Effector CD4-positive, alpha-beta T cell (primary cell): ENCODE data around the gene MBL2.

Experiments
- DNase-seq: peaks from one replicate; pipeline ENCODE4 v3.0.0-alpha.2; 2020

Gene MBL2

DNA sequence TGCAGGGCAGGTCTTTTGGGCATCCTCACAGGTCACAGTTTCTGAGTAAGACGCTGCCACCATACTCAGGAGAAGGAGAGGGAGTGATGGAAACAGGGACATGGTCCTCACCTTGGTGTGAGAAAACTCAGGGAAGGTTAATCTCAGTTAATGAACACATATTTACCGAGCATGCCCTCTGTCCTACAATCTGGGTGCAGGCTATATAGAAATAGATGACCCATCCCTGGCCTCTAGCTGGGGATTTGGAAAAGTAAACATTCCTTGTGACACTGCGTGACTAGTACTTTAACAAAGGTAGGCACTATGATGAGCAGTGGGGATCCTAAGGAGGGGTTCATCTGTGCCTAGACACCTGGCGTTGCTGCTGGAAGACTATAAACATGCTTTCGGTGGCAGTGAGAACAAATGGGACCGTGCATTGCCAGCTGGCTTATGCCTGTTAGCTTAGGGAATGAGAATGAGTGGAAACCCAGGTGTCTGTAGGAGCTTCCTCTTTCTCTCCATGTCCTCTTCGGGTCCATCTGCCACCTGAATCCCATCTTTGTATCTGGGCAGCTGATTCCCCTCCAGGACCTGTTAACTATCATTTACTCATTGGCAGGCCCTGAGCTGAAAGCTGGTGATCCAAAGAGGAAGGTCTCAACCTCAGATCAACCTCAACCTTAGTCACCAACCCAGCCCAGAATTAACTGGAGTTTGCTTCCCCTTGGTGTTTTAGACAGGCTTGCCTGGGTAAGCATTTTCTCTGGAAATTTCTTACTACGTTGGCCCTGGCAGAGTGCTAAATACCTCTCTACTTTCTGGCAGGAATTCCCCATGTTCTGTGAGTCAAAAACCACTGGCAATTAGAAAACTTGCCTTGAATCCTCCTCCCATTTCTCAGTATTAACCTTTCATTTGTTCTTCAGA, 794 bp downstream of the MBL2 start:
- DNase-seq = no peak

DNA sequence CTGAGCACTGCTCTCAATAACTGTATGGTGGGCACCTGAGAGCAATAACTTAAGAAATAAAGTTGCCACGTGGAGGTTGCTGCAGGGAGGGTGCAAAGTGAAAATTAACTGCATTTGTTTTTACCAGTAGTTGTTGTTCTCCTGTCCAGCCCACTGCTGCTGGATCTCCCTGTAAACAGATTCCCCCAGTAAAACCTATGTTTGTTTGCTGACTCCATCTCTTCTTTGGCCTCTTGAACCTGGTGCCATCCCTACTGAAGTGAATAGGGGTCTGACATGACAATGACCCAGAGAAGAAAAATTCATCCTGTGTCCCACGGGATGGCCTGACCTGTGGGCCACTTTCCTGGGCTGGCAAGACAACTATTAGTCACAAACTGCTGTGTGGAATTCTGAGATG, 1.7 kb downstream of the MBL2 start:
- no peak for DNase-seq

DNA sequence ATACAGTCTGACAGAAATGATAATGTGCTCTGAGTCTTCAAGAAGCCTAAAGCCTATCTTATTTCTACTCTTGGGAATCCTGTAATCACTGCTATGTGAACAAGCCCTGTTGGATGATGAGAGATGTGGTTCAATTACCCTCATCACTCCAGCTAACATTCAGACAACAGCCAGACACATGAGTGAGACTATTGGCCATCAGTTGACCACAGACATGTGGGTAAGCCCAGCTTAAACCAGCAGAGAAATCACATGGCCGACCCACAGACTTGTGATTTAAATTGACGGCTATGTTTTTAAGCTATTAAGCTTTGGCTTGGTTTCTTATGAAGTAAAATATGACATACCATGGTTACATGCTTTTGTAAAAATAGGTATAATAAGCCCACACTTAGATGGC, 2.6 kb downstream of the MBL2 start:
- no peak for DNase-seq

DNA sequence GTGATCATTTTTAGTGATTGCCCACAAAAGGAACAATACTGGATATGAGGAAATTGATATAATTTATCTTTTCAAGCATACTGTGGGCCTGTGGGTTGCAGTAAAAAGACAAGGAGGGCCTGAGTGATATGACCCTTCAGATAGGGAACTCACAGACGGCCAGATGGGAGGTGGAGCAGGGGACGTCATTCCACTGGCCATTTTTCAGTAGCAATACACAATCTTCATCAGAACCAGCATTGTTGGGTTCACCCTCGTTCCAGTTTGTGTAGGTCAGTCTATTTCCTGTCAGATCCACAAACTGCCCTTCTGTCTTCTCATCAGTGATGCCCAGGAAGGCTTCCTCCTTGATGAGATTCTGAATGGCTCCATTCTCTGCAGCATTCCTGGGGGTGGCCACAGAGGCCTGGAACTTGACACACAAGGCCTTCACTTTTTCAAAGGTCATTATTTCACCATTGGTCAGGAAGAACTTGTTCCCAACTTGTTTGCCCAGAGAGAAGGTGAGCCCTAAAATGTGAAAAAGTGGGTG, 4.5 kb downstream of the MBL2 start:
- DNase-seq = no peak

DNA sequence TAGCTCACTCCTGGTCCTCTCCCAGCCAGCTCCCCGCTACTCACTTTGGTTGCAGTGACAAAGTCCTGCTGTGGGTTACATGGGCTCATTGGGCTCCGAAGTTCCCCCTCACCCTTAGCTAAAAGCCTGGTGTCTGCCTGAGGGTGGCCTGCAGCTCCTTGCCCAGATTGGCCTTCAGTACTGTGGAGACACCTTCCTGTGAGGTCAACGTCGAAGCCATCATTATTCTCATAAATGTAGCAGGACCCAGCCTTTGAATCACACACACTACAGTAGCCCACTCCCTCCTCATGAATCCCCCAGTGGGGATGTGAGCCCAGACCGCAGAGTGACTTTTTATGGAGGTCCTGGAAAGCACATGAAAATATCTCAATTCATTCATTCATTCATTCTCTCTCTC, 10.5 kb downstream of the MBL2 start:
- no peak for DNase-seq

DNA sequence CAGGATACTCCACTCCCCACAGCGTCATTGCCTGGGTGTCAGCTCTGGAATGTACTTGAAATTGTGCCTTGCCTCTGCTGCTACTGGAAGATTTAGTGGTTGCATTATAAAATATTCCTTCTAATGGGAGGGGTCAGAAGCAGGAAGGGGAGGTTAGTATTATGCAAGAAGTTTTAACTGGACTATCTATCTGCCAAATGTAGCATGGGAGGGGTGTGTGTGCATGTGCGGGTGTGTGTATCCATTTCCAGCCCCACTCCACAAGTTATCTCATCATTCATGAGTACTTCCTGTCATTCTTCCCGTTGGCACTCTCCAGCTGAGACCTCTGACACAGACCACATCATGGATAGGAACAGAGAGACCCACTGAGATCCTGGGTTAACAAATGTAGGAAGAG, 13.4 kb downstream of the MBL2 start:
- DNase-seq = no peak

DNA sequence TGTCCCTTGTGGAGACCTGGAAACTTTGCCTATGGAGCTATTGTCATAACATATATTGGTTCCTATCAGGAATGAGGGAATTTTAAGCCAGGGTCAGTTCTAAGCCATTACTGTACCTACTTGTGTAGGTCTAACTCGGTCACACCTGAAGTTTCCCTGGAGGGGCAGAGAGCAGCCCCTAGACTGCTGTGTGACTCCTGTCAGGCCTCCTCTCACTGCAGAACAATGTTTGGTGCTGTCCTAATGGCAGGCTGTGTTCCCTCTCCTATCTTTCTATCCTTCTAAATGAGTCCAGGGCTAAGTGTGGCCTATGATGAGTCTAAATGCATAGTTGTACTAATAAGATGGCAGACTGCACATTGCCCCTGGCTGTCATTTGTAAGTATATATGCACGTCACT, 14.2 kb downstream of the MBL2 start:
- no peak for DNase-seq

DNA sequence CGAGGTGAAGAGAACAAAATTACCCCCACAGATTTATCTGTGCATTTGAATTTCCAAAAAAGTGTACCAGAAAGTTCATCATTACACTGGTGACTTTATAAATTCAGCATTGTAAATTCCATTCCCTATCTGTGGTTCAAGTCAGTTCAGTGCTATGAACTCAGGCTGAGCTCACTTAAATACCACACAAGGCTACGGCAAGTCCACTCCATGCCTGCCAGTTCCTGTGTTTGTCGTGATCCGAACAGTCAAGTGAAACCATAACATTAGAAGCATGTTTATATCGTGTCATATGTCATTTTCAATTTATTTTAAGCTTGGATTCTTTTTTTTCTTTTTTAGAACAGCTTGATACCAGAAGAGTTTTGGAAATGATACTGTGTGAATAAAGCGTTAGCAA, 14.8 kb downstream of the MBL2 start:
- no peak for DNase-seq

DNA sequence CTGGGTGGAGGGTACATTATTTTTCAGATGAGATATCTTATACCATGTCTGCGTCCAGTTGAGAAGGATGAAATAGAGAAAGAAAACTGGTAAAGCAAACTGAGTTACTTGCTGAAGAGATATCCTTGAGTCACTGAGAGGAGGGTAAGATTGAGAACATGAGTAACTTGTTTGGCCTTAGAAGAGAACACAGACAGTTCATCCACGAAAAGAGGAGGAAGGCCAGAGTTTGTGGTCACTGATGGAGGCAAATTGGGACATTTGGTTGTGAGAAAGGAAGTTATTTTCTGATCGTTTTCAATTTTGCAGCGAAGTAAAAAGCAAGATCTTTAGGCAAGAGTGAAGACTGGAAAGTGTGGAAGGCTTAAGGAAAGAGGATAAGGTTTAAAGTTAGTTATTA, 15.6 kb downstream of the MBL2 start:
- DNase-seq = no peak

DNA sequence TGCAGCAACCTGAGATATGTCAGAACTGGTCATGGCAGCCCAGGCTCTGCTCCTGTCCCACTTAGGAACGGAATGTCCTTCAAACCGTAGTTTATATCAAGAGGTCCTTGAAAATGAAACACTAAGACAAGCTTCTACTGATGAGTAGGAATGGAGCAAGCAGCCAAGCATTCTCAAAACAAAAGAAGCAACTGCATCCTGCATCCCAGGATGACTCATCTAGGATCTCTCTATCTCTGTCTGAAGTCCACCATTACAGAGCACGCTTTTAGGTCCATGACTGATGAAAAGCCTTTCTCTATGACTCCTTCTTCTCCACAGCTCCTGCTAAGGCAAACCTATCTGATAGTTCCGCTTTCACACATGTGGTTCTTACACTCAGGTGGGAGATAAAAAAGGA, 16.3 kb downstream of the MBL2 start:
- DNase-seq = no peak

DNA sequence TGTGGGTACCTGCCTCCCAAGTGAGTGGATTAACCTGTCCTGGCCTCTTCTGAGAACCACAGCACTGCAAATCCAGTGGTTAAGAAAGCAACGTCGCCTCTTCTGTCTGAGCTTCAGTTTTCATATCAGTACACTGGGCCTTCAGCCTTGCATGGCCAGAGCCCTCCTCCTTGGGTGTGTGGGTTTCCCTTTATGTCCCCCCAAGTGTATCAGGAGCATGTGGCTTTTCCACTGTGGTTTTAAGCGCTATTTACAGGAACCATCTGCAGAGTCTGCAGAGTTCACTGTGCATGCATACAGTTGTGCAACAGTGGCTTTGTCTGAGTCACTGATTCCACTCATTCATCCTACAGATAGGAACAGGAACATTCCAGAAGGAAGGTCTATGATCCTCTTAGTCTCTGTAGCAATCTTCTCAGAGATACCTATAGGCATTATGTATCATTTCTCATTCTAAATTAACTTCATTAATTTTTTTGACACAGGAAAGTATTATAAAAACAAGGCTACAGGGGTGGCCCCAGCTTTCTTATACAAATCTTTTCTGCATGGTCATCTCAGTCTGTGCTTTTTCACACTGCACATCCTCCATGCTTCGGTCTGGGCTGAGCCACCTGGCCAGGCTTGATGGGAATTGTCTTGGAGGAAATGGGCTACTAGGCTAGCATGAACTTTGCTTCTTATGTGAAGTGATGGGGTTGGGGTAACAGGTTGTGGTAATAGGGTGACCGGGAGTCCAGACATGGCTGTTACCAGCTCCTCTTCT, 17.1 kb downstream of the MBL2 start:
- no peak for DNase-seq

DNA sequence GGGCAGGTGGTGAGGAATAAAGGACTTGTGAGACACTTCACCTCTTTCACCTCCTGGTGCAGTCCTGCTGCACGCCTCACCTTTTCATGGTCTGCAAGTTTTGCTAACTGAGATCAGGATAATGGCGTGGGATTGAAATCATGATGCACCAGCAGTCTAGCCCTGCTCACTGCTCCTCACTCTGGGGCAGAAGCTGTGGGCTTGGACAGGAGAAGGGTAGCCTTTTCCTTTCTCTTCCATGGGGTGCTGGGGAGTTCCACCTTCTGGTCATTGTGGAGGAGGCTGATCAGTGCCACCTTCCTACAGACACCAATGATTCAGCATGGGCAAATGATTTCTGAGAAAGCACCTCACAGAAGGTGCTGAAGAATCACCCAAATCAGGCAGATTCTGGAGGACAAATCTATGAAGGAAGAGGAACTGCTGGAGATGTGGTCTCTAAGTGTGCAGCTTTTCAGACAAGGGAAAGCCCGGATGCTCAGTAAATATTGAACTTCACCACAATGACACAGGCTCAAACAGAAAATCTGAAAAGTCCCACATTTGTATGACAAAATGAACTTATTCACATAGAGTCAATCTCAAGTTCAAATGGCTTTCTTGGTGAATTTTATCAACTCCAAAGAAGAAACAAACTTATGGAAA, 19.7 kb downstream of the MBL2 start:
- DNase-seq = no peak

DNA sequence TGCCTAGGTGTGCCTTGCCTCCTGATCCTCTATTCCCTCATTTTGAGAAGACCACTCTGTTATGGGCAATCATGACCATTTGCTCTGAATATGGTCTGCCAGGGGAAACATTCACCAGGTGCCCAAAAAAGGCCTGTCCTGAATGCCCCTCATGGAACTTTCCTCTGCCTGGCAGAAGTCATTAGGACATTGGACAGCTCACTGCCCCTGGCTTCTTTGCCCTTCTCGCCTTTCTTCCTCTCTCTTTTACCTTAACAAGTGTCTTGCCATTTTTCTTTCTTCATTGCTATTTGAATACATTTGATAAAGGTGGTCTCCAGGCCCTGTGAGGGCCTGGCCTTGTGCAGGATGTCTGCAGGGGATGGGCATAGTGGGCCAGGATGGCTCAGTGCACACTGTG, 20.3 kb downstream of the MBL2 start:
- no peak for DNase-seq

DNA sequence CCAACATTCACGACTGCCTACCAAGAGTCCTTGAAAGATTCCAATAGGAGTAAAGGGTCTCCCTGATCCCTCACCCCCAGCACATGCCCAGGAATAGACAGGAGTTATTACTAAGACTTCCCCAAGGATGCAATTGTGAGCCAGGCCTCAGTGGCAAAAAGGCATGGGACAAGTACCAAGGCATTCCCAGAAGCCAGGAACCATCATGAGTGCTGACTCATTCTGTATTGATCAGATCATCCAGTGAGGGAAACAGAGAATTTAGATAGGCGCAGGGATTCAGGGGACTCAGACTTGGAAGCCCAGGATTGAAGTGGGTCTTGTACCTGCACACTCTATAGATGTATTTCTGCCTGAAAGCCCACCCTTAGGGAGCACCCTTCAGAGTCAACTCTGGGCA, 21.2 kb downstream of the MBL2 start:
- no peak for DNase-seq

DNA sequence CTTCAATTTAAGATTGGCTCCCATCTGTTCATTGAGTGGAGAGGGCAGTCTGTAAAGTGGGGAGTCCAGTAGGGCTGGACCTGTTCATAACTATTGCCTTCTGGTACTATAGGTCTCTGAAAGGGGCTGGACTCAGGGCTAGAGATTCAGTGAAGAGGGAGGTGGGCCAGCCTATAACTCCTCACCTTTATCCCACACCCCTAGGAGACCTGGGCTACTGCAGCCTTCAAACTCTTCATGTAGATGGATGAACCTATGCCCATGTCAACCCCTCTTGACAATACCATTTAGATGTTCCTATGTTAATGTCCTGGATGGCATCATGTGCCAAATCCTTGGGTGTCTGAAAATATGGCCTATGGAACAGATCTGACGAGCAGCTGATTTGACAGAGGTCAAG, 22.0 kb downstream of the MBL2 start:
- DNase-seq = no peak

DNA sequence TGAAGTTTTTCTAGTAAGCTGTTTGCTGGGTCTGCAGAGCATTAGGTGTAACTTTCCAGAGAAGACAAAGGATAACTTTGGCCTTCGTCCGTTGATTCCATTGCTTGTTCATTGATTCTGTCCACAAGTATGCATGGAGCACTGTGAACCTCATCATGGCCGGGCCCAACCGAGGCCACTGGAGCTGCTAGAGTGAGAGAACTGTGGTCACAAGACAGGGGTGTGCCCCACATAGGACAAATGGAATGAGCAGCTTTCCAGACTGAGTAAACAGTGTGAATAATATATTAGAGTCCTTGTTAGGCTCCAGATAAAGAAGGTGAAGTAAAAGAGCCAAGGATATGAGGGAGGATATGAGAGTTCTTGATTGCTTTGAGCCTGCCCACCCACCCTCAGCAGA, 24.9 kb downstream of the MBL2 start:
- DNase-seq = no peak

DNA sequence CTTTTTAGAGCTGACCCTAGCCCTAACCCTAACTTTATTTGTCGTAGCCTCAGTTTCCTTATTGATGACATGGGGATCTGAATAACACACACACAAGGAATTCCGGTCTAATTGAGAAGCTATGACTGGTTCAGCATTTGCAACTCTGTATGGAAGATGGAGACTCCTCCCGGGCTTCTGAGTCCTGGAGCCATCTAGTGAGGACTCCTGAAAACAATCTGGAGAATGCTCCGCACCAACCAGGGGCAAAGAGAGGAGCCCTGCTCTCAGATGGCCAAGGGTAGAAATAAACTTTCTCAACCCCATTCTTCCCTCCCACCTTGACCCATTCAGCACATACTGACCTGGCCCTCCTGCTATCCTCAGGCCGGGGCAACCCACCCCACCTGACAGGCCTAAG, 26.4 kb downstream of the MBL2 start:
- no peak for DNase-seq

DNA sequence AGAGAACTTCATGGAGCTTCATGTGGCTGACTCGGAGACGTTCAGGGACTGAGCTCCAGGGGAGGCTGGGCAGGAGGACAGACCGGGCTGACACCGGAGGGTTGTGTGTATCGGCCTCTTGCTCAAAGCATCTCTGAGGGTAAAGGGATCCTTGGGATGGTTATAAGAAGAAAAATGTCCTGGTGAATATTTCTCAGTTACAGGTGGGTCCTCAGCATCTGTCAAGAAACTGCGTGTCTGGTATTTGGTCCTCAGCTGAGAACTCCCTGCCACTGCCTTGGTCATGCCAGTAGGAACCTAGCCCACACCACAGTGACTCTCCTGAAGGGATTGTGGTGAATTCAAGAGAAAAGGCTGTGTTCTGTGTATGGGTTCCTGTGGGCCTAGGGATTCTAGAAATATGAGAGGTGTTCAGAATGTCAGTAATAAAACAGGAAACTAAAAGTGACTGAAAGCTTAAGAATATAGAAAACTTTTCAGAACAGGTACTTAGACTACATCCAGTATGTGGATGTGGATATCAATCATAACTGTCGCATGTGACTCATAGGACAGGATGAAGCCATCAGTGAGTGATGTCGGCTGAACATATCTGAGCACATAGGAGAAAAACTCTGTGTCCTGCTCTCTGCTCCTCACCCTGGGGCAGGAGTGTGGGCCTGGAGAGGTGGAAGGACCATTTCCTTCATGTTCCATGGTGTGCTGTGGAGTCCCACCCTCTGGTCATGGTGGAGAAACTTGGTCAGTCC, 28.4 kb downstream of the MBL2 start:
- no peak for DNase-seq

DNA sequence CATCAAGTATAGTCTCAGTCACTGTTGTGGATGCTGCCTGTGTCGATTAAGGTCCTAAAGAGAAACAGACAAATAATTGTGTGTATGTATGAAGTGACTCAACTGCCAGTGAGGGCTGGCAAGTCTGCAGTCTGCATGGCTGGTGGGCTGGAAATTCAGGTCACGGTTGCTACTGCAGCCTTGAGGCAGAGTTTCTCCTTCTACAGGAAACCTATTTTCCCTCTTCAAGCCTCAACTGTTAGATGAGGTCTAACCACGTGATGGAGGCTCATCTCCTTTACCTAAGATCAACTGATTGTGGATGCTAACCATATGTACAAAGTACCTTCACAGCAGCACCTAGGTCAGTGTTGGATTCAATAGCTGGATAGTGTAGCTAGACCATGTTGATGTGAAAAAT, 29.9 kb downstream of the MBL2 start:
- DNase-seq = no peak

DNA sequence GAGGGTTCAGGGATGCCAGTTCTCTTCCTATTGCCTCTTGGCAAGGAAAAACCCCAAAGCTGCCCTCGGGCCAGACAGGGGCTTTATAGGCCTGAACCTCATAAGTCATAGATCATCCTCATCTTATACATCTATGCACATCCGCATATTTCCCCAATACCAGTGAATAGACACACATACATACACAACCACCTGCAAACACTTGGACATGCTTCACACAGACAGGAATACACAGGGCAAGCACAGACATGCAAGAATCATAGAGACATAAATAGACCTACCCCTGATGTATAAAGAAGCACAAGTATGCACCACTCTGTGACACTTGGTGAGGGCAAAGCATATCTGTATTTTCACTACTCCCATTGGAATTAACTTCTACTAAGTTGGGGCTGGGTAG, 30.7 kb downstream of the MBL2 start:
- no peak for DNase-seq

DNA sequence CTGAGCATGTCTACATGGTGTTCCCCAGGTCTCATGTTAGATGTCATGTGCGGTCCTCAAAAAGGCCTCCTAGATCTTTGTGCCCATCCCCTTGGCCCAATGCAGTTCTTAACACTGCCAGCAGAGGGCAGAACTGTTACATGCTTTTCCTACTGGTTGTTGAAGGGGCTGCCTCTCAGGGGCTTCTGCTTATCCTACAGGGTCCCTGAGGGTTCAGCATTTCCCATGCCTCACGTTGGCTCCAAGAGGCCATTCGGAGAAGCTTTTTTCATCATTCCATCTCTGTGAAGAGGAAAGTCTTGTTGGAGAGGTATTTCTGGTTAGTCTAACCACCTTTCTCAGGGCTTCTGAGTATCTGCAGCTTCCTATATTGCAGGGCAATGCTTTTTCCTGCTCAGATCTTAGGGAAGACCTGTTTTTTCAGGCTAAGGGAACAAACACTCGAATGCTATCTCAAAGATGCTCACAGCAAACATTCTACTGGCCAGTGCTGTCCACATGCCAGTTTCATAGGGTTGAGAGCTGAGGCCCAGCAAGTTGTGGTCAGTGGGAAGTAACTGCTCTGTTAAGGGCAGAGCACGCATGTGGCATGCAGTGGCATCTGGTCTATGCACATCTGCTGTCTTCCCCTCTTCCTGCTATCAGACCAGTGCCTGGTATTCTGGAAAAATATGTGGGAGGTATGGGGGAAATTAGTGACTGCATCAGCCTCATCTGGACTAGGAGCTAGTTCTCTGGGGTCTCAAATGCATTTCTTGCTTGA, 31.5 kb downstream of the MBL2 start:
- no peak for DNase-seq

DNA sequence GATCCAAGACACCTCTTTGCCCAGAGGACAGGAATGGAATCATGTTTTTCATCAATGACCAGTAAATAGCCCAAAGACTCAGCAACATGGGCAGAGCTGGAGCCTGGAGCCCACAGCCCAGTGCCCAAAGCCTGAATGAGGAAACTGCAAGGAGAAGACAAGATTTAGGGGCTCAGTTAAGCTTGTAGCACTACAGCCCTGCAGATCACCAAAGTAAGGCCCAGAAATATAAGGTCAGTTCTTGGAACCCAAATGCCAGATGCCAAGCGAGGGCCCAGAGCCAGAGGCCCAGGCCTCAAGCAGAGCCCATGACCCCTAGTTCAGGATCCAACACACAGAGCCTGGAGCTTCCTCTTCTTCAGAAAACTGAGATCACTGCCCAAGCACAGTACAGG, 32.4 kb downstream of the MBL2 start:
- DNase-seq = no peak
